ENCODE results near the gene MYL12A.

DNA sequence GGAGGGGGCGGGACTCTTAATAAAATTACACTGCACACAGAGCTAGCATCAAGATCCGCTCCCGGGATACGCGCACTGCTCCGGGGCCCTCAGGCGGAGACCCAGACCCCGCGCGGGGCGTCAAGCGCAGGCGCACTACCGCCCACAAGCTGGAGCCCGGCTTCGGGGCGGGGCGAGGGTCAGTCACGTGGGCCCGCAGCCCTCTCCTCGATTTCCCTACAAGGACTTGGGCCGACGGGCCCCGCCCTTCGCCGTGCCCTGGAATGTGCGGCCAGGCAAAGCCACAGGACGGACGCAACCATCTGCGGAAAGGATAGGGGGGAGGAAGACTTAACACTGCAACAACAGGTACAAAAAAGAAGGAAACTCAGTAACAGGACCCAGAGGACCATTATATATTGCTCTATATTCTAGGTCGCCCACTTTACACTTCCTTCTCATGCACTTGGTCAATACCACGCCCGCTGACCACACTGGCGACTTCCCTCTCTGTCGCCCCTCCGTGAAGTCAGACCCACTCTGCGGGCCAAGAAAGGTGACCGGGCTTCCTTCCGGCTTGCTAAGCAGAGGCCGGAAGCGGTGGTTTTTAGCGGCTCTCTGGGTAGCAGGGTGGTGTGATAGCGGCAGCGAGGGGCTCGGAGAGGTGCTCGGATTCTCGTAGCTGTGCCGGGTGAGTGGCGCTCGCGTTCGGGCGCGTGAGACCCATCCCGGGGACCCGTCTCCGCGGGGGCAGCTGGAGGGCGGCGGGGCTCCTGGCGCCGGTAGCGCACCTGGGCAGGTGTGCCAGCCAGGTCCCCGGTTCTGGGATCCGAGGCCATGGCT, at the start of gene MYL12A:
- peak in 2 of 6 experiments; percentile 14 to 22 for TF ChIP-seq CTCF (IDR thresholded peaks at IDR 0.05)
- TF ChIP-seq POLR2A (IDR thresholded peaks at IDR 0.05): peak in 3 of 4 donors; percentile 93 to 95 (median 95)

Data from esophagus squamous epithelium (tissue), 4 donors.